ENCODE data around the gene TSBP1. TPM values are rescaled to one million over a fixed set of nuclear protein-coding genes. Genes with fewer than 3 reads are reported as not detected.

TSBP1 gene
- total and polyA plus RNA-seq, 2 of the 8 experiments (the other 6 are each of a cell fraction or from before 2014, with no cell fraction given): not detected

GRCh38 chr6:32369660-32370059 lies 2.0 kb downstream of the TSBP1 start:
- Histone ChIP-seq H3K27ac (ENCODE audit: low read depth, low read length) (no peak overlapping the region), H3K4me1 (replicated peaks in 1 of 4; ENCODE audit: control insufficient read depth in 3 of 4, insufficient read depth in 4 of 4, low read length in 3 of 4) (no peaks in the 10 kb centered on the region), H3K4ac (replicated peaks; ENCODE audit: insufficient read length, low read depth, low read length) (no peak overlapping the region), H3K27me3 (replicated peaks in 1 of 4; ENCODE audit: control insufficient read depth in 3 of 4, extremely low read depth in 1 of 4, insufficient read depth in 3 of 4, low read length in 3 of 4) (no peaks in the 10 kb centered on the region), H4K20me1 (replicated peaks in 1 of 2; ENCODE audit: control insufficient read depth in 1 of 2, insufficient read depth in 2 of 2, low read length in 2 of 2) (no peaks in the 10 kb centered on the region), H2BK20ac (ENCODE audit: low read length) (no peak overlapping the region), H3K23me2 (ENCODE audit: low read depth, low read length) (peaks cover 2% of the 10 kb centered on the region; the same call in 1 of the 2 replicates), H3K36me3 (ENCODE audit: control insufficient read depth in 2 of 4, insufficient read depth in 4 of 4, low read length in 3 of 4) (no peaks in the 10 kb centered on the region), H2BK15ac (ENCODE audit: low read length) (no peak overlapping the region), H2AFZ (ENCODE audit: low read length) (no peak overlapping the region), H4K91ac (replicated peaks; ENCODE audit: insufficient read length, low read length) (no peak overlapping the region), H3K4me2 (ENCODE audit: insufficient read depth in 1 of 2, low read depth in 2 of 2, low read length in 2 of 2) (no peak overlapping the region), H3K18ac (ENCODE audit: extremely low read depth, low read length) (no peak overlapping the region), H3K56ac (replicated peaks; ENCODE audit: insufficient read length, low read depth, low read length) (no peak overlapping the region), H3K9me3 (ENCODE audit: insufficient read depth in 2 of 2, low read depth in 1 of 2, low read length in 1 of 2) (no peaks in the 10 kb centered on the region), H2BK120ac (replicated peaks; ENCODE audit: low read depth, low read length) (no peak overlapping the region), H2BK5ac (ENCODE audit: low read depth, low read length) (no peak overlapping the region), H3K79me2 (ENCODE audit: control insufficient read depth in 1 of 2, insufficient read depth in 2 of 2, low read length in 2 of 2) (no peaks in the 10 kb centered on the region), H2AK5ac (ENCODE audit: low read depth, low read length) (no peak overlapping the region), H3K4me3 (ENCODE audit: extremely low read depth in 1 of 4, insufficient read depth in 2 of 4, low read depth in 3 of 4, low read length in 4 of 4) (no peak overlapping the region), H2BK12ac (ENCODE audit: low read depth, low read length) (no peak overlapping the region), H4K5ac (ENCODE audit: insufficient read length, low read depth, low read length) (no peak overlapping the region), H3K79me1 (ENCODE audit: low read depth, low read length) (no peaks in the 10 kb centered on the region), H3K23ac (ENCODE audit: insufficient read length) (no peak overlapping the region), H4K8ac (ENCODE audit: extremely low read depth, insufficient read depth, low read length) (no peak overlapping the region), H3K14ac (ENCODE audit: insufficient read length) (no peak overlapping the region), H3K9ac (replicated peaks in 1 of 4; ENCODE audit: extremely low read depth in 1 of 4, low read depth in 3 of 4, low read length in 3 of 4) (no peak overlapping the region)
- DNase-seq (ENCODE audit: low read depth in 1 of 2, low spot score in 2 of 2) (no peak), FAIRE-seq (no peak)
- 81% methylated on average over 3 of the region's 3 CpGs; no CpG with 5 or more reads in 1 of the 2 experiments for WGBS, 2 experiments (ENCODE audit: extremely low coverage in 1 of 2, insufficient coverage in 1 of 2, insufficient read length in 1 of 2, insufficient replicate concordance in 2 of 2, low coverage in 1 of 2, low lambda C conversion rate in 2 of 2, missing lambda C conversion rate in 1 of 2)
- POLR2A ChIA-PET (ENCODE audit: partially characterized antibody): no interaction called here
- CTCF ChIA-PET (ENCODE audit: partially characterized antibody): interaction anchor here (1.4 kb wide), 1 partner anchor 32 kb away, joined by 3 read pairs; no protein-coding TSS in a partner anchor
- TF ChIP-seq CHD2 (IDR thresholded peaks at IDR 0.05; ENCODE audit: low read length) (no peak), TEAD4 (IDR thresholded peaks at IDR 0.05; ENCODE audit: low read depth, low read length) (no peak)
